HTERT RPE-1 (cell line): ENCODE results near the gene CDK2AP2.
"Not testable (repeated sequence)": the region's sequence is repeated elsewhere in the genome, so short reads cannot be mapped to it uniquely, and the experiment has no call there.

Source experiments
- in situ Hi-C: fragments of 300-500 bp; cut with MboI; formaldehyde crosslinking; loops from 4 replicates; pipeline ENCODE4 v1.14.3; 2020; ENCODE audit warnings: low sequenced_read_pairs

The CDK2AP2 gene

GRCh38 chr11:67507864-67508485, at the start of gene CDK2AP2:
Gene CDK2AP2, minus strand, starts transcription at chr11:67508162. Its CDS starts 80 bp downstream, at chr11:67508082.
- in situ Hi-C loops: no loop called here

- in situ Hi-C loops: no loop called here
Measured at GRCh38 chr11:67556244-67556643, 48.3 kb upstream of the CDK2AP2 start.

- in situ Hi-C loops: not testable (repeated sequence)
Measured at GRCh38 chr11:67551697-67552096, 43.7 kb upstream of the CDK2AP2 start.

- in situ Hi-C loops: no loop called here
Measured at GRCh38 chr11:67551127-67551526, 43.2 kb upstream of the CDK2AP2 start.

- in situ Hi-C loops: no loop called here
Measured at GRCh38 chr11:67548555-67549110, 40.7 kb upstream of the CDK2AP2 start.

GRCh38 chr11:67548112-67548511, 40.1 kb upstream of the CDK2AP2 start:
- in situ Hi-C loops: not testable (repeated sequence)

- in situ Hi-C loops: no loop called here
Measured at GRCh38 chr11:67545280-67545679, 37.3 kb upstream of the CDK2AP2 start.

GRCh38 chr11:67544616-67545242, 36.8 kb upstream of the CDK2AP2 start:
- in situ Hi-C loops: no loop called here

- in situ Hi-C loops: no loop called here
Measured at GRCh38 chr11:67543585-67543984, 35.6 kb upstream of the CDK2AP2 start.

- in situ Hi-C loops: no loop called here
Measured at GRCh38 chr11:67542971-67543370, 35.0 kb upstream of the CDK2AP2 start.

- in situ Hi-C loops: no loop called here
Measured at GRCh38 chr11:67542169-67542568, 34.2 kb upstream of the CDK2AP2 start.

GRCh38 chr11:67541198-67541597, 33.2 kb upstream of the CDK2AP2 start:
- in situ Hi-C loops: no loop called here

- in situ Hi-C loops: no loop called here
Measured at GRCh38 chr11:67539550-67539949, 31.6 kb upstream of the CDK2AP2 start.

- in situ Hi-C loops: no loop called here
Measured at GRCh38 chr11:67538823-67539505, 31.0 kb upstream of the CDK2AP2 start.

- in situ Hi-C loops: no loop called here
Measured at GRCh38 chr11:67538306-67538705, 30.3 kb upstream of the CDK2AP2 start.

- in situ Hi-C loops: no loop called here
Measured at GRCh38 chr11:67535561-67535960, 27.6 kb upstream of the CDK2AP2 start.

- in situ Hi-C loops: no loop called here
Measured at GRCh38 chr11:67534070-67534679, 26.2 kb upstream of the CDK2AP2 start.

GRCh38 chr11:67532889-67533288, 24.9 kb upstream of the CDK2AP2 start:
- in situ Hi-C loops: no loop called here

- in situ Hi-C loops: no loop called here
Measured at GRCh38 chr11:67530282-67530592, 22.3 kb upstream of the CDK2AP2 start.

GRCh38 chr11:67528376-67528775, 20.4 kb upstream of the CDK2AP2 start:
- in situ Hi-C loops: no loop called here

GRCh38 chr11:67525275-67525976, 17.5 kb upstream of the CDK2AP2 start:
- in situ Hi-C loops: no loop called here
